NCI-H2171 (cell line): ENCODE measurements around the gene SH3PXD2A.
"Not testable (repeated sequence)": the region's sequence is repeated elsewhere in the genome, so short reads cannot be mapped to it uniquely, and the experiment has no call there.

Source experiments
- DNase-seq: peaks from one replicate; lab custom pipeline; 2025; lab: John Stamatoyannopoulos, UW

SH3PXD2A gene

DNA sequence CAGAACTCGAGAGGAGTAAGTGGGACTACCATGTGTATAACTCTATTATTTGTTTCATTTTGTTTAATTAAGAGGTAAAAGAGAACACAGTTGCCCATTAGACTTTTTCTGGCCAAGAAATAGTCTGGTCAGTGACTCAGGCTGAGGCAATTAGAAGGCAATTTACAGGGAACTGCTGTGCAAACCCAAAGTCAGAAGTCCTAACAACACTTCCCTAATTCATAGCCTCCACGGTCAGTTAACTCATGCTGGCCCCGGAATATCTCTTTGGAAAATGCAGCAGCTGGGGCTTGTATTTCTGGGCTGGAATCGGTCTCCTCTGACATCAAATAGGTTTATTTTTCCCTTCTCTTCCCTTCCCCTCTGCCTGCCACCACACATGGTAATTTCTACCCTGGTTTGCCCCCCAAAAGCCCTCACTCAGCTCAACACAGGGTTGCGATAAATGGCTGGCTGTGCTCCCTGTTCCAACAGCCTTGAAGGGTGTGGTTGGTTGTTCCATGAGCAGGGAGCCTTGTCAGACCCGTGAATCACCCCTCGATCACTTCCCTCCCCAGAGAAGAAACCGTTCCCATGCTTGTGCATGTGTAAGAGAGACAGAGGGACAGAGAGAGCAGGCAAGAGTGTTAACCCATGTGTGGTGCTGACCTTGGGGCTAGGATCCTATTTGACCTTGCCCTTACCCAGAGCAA lies 5.3 kb downstream of the SH3PXD2A start:
- no peak for DNase-seq

DNA sequence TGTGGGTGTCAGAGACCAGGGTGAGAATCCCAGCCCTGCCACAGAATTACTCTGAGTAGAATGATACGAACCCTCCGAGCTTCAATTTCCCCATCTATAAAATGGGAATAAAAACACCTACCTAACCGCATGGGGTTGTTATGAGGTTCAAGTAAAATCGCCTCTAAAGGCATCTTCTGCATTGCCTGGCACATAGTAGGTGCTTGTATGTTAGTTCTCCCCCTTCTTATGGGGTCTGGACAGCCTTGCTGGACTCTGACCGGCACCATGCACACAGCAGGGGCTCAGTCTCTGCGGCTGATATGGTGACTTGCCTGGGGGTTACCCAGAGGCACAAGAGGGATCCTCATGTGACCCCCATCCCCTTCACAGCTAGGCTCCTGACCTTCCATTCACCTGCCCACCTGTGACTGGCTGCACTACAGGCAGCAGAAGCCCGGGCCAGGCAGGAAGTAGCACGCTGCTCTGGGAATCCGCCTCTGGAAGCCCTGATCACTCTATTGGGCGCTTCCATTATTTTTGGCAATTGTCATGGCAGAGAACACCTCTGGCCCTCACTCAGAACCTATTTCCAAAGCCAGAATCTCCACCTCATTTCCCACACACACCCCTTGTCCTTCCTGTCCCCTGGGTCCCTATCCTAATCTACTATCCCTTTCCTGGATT lies 6.0 kb downstream of the SH3PXD2A start:
- no peak for DNase-seq

DNA sequence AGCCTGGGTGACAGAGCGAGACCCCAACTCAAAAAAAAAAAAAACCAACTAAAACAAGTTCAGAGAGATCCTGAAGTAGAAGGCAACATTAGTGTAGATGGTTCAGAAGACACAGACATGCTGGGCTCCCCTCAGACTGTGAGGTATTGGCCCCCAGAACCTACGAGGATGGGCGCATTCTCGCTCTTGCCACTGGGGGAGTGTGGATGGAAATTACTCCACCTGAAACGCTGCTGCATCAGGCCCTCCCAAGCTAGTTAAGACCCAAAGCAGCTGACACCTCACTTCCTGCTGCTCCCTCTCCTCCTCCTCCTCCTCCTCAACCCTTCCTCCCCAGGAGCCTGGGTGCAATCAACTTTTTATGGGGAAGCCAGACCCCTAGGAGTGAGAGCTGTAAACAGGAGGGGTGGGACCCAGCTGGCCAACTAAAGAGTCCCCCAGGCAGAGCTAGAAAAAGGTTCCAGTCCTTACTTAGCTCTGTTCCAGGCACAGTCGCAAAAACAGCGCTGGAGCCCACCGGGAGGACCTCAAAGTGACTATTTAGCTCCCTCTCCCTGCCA lies 7.4 kb downstream of the SH3PXD2A start:
- DNase-seq: no peak

DNA sequence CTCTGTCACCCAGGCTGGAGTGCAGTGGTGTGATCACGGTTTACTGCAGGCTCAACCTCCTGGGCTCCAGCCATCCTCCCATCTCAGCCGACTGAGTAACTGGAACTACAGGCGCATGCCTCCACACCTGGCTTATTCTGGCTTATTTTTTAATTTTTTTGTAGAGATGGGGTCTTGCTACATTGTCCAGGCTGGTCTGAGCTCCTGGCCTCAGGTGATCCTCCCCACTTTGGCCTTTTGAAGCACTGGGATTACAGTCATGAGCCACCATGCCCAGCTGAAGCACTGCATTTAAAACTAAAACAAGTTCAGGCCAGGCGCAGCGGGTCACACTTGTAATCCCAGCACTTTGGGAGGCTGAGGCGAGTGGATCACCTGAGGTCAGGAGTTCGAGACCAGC lies 8.0 kb downstream of the SH3PXD2A start:
- no peak for DNase-seq

DNA sequence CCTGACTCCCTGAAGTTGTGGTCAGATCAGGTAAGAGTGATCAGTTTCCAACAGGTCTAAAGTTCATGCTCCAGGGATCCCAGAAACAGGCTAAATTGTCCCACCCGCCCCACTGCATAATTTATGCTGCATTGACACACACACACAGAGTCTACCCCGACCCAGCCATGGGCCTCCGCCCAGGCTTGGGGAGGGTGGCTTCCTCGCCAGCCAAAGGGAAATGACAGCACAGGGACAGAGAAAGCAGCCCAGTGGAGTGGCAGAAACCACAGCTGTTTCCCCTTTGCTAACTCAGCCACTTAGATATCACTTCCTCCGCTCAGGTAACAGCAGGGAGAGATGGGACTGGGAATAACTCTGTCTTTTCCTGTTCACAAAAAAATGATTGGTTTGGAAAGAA lies 9.4 kb downstream of the SH3PXD2A start:
- peak; percentile 51 for DNase-seq

DNA sequence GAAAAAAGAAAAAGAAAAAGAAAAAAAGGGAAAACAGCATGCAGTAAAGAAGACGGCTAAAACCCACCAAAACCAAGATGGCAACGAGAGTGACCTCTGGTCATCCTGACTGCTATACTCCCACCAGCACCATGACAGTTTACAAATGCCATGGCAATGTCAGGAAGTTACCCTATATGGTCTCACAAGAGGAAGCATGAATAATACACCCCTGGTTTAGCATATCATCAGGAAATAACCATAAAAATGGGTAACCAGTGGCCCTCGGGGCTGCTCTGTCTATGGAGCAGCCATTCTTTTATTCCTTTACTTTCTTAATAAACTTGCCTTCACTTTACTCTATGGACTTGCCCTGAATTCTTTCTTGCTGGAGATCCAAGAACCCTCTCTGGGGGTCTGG lies 10.0 kb downstream of the SH3PXD2A start:
- not testable (repeated sequence) for DNase-seq

DNA sequence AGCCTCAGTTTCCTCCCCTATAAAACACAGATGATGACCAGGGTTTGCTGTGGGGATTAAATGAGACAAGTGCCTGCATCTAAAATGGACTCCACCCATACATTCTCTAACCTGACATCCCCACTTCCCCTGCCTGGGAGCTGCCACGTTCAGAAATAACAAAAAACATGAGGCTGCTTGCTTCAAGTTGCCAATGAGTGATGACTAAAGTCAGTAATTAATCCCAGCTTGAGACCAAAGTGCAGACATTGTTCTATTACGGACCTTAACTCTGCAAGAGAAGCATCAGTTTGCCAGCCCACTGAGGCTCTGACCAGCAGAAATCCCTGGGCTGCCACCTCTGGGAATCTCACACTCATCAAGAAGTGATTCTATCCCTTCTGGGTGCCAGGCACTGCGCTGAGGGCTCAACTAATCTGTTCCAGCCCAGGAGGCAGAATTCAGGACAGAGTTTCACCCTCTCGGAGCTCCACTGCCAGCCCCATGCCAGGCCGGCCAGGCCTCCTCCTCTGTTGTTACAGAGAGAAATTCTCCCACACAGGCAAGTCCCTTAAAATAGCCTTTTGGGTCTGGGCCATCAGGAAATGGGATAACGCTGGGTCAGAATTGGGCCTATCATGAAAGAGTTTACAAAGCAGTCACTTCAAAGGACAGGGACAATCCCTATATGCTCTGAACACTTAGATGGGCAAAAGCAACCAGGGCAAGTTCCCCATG lies 11.4 kb downstream of the SH3PXD2A start:
- DNase-seq: no peak

DNA sequence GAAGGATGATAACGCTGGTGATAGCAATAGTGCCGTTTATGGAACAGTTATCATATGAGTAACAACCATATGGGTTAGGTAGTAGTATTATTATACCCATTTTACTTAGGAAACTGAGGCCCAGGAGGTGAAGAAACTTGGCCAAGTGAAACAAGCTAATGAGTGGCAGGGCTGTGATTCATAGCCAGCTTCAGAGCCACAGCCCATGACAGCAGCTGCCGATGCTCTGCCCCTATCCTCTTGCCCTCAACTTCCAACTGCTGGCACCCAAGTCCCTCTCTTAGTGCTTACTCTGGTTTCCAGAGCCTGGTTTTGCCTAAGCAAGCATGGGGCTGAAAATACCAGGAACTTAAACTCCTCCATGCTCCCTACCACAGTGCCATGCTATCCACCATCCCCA lies 12.3 kb downstream of the SH3PXD2A start:
- no peak for DNase-seq

DNA sequence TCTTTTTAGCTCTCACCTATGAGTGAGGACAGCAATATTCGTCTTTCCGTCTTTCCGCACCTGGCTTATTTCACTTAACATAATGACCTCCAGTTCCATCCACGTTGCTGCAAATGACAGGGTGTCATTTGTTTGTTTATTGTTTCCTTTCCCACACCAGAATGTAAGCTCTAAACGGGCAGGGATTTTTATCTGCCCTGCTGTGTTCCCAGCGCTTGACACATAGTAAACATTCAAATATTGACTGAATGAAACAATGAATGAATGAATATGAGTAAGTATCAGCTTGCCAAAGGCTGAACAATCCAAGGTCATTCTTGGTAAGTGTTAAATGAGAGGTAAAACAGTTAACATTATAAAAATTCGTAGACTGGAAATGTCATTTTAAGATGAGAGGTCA lies 12.8 kb downstream of the SH3PXD2A start:
- DNase-seq: no peak

DNA sequence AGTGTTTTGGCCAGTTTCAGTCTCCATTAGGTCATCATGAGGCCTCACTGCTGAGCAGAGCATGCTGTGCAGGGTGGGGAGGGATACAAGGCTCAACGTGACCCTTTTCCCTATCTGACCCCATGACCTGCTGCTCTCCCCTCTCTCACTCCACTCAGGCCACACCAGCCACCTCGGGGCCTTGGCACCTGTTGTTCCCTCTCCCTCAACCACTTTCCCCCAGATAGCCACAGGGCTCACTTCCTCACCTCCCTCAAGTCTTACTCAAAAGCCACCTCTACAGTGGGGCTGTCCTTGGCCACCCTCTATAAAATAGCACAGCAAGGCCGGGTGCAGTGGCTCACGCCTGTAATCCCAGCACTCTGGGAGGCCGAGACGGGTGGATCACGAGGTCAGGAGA lies 13.9 kb downstream of the SH3PXD2A start:
- no peak for DNase-seq

DNA sequence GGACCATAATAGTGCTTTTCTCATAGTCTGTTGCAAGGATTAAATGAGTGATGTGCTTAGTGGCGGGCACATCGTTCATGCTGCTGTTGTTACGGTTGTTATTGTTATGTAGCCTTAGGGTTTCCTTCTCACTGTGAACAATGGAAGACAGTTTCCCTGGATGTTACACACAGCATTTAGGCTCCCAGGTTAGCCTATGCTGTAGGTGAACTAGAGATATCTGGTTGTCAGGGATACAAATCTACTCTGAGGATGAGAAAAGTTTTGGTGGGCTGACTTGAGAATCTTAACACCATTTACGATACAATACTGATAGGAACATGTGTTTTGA lies 14.7 kb downstream of the SH3PXD2A start:
- DNase-seq: no peak

DNA sequence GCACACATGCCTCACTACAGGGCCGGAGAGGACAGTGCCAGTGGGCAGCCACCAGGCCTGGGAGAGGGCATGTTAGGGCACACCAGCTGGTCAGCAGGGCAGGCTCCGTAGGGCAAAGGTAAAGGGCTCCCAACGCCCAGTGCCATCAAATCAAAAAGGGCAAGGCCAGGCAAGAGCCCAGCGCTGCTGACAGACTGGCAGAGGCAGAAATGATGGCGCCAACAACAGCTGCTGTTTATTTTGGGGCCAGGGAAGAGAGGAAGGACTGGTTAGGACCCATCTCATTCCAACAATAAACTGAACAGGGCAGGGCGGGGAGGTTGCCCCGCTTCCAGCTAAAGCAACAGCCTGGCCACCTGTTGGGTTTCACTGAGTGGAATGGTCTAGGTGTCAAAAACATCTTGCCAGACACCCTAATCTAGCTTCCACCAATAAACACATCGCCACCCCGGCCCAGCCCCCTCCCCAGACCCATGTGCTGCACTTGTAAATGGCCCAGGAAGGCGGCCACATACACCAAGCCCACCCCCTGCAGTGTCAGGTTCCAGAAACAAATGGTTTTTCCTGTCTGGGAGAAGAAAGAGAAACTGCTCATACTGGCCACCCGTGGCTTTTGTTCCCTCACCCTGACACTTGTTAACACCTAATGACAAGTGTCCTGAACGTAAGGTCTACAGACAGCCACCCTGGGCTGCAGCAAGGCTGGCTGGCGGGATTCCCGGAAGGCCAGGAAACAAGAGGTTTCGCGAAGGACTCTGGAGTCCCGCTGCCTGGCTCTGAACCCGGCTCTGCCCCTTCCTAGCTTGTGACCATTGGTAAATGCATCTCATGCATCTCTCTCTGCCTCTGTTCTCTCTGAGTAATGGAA lies 15.3 kb downstream of the SH3PXD2A start:
- DNase-seq: peak; percentile 62

DNA sequence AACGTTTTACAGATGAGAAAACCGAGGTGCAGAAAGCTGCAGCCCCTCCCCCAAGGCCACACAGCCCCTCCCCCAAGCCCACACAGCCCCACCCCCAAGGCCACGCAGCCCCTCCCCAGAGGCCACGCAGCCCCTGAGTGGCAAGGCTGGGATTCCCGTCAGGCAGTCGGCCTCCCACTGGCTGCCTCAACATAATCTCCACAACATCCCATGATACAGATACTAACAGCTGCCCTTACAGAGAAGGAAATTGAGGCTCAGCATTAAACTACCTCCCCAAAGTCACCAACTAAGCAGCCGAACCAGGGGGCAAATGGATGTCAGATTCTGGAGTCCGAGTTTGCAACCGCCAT lies 15.9 kb downstream of the SH3PXD2A start:
- DNase-seq: no peak

DNA sequence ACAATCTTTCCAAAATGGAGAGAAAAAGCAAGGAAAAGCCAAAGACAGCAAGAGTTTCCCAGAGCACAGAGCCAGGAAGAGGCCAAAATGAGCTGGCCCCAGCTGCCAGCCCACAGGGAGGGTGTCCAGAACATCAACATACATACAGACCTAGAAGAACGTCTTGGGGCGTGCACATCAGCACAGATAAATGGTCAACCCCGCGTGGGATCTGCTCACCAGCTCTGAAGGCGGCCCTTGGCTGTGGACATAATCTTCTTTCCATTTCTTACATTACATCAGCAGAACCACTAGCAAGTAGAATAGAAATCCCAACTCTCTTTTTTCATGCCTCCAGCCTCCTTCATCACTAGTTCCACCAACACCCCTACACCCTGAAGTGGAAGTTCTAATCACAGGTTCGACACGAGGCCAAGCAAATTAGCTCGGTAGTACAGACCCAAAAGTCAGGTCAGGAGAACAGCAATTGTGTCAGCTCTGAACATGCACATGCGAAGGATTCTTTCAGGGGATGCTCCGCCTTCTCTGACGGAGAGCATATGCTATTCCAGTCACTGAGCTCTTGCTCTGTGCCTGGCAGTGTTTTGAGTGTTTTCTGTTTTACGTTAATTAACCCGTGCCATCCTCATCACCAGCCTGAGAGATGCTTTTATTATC lies 16.4 kb downstream of the SH3PXD2A start:
- DNase-seq: peak; percentile 26

DNA sequence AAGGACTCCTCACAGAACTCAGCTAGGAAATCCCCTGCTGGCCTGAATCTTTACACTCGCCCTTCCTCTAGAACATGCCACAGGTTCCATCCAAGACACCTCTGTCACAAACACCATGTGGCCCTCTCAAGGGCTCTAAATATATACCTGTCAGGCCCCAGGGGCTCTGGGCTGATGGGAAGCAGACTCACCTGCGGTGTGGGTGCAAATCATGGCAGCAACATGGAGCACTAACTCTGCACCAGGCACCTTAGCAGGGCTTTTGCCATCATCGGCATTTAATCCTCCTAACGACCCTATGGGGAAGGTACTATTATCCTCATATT lies 17.3 kb downstream of the SH3PXD2A start:
- no peak for DNase-seq

DNA sequence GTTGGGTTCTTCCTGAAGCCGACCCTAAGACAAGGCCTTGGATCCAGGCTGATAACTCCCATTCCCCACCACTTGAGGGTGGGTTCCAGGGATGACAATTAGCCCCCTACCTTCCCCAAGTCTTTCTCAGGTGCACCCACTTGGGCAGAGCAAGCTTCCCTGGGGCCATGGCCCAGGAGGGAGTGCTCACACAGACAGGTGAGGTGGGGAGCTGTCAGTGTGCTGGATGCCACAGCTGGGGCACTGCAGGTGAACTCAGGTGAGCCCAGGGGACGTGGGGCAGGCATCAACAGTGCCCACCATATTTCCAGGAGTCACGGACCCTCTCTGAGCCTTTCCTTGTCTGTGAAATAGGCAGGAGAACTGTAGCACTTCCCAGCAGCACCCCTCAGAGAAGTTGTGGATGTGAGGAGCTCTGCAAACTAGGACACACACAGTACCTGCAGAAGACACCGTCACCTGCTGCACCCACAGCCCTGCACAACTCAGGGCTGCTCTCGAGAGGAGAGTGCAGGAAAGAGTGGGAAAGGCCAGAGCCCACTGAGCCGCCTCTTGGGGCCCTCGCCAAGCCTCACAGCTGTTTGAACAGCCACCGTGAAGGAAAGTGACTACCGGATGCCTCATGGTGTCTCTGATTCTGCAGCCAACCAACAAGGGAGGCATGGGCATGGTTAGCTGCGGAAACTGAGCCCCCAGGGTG lies 17.9 kb downstream of the SH3PXD2A start:
- DNase-seq: no peak

DNA sequence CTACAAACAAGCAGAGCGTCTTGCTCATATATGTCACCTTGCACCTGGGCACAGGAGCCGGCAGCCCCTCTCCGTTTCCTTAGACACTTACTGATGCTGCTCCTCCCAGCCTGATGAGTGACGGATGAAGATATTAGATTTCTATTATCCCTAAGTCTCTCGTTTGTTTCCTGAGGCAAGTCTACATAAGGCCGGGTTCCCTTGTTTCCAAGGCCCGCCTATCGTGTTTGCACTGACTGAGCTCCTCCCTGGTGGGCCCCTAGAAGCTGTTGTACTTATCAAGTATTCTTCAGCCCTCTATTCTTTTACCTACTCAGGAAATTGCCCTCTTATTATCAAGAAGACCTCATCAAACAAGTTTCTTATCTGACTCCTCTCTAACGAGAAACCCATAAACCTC lies 18.5 kb downstream of the SH3PXD2A start:
- no peak for DNase-seq

DNA sequence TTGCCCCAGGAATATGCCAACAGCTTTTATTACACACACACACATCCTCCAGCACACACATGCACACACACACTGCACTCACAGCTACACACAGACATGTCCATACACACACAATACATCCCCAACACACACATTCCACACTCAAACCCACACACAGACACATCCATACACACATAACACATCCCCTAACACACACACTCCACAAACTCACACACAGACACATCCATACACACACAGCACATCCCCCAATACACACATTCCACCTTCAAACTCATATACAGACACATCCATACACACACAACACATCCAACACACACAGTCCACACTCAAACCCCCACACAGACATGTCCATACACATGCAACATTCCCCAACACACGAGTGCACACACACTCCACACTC lies 19.1 kb downstream of the SH3PXD2A start:
- no peak for DNase-seq

DNA sequence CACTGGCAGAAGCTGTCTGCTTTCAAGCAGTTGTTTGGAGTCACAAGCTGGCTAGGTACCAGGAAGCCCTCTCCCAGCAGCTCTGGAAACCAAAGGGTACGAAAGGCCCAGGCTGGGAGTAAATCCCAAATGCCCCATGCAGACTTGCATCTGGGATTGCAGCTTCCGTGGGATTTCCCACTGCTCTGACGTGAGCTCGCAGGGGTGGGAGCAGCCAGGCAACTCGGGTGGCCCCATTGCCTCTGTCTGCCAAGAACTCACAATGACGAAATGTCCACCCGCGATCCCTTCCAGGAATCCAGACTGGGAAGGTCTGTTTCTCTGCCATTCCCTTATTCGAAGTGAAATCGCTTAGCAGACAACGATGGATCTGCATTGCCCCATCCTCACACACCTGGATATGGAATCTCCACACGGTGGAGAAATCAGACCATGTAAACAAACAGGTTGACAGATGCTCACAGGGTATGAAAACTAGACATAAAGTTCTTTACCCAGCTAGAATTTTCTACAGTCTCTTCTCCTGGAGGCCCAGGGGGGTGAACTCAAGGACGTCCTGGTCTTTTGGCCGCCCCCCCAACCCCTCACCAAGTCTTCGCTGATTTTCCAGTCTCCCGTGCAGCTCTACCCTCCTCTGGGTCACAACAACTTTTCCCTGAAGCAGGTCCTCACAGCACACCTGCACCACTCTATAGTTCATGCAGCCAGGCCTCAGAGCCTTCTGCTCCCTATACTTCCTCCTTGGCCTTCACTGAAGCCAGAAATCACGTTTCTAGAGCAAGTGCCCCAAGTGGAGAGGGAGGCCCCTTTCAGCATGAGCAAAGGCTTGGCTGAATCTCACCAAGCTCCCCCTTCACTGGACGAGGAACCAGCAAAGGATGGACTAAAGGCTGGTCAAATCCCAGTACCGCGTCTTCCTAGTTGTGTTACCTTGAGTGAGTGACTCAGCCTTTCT lies 20.0 kb downstream of the SH3PXD2A start:
- DNase-seq: no peak

DNA sequence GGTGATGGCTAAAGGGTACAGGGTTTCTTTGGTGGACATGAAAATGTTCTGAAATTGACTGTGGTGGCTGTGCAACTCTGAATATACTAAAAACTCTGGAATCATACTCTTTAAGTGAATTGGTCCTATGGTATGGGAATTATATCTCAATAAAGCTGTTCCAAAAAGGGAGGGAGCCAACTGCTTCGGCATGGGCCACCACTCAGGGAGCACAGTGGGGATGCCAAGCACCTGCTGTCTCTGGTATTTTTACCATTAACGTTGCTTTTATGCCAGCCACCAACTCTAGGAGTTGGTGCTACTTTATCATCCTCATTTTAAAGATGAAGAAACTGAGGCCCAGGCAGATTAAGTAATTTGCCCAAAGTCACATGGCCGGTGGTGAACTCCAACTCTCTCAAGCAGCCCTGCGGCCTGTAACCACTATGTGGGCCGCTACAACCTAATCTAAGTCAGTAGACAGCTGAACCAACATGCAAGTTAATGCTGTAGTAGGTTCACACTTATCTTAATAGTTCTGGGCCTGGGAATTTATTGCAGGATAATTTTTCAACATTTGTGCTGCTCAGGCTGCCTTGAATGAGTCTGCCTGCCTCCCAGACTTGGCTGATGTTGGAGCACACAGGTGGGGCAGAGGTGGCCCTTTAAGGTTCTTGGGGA lies 20.8 kb downstream of the SH3PXD2A start:
- DNase-seq: no peak
